HG02970 (cell line): ENCODE data around the gene IQCE.
"Not testable (repeated sequence)": the region's sequence is repeated elsewhere in the genome, so short reads cannot be mapped to it uniquely, and the experiment has no call there.

Source experiments
- ATAC-seq: cut with Tn5 transposase; IDR thresholded peaks from one replicate; pipeline ENCODE4 v1.9.1; 2021; ENCODE audit warnings: mild to moderate bottlenecking, moderate library complexity, moderate number of reproducible peaks; ENCODE audit not compliant: unreplicated experiment, low FRiP score

IQCE gene

DNA sequence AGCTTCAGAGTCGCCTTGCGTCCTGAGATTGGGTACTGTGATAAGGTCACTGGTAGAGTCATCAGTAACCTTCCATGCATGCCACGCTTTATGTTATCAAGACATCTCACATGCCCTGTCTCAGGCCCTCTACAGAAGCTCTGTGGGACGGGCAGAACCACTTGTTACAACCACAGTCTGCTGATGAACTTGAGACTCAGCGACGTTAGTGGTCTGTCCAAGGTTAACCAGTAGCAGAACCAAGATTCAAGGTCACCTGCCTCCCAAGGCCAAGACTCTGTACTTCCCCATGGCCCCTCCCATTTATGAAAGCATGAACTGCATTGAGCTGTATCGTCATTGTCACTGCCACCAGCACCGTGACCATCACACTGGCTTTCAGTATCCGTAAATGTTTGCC is 15.0 kb downstream of the IQCE start:
- ATAC-seq, result no peak

DNA sequence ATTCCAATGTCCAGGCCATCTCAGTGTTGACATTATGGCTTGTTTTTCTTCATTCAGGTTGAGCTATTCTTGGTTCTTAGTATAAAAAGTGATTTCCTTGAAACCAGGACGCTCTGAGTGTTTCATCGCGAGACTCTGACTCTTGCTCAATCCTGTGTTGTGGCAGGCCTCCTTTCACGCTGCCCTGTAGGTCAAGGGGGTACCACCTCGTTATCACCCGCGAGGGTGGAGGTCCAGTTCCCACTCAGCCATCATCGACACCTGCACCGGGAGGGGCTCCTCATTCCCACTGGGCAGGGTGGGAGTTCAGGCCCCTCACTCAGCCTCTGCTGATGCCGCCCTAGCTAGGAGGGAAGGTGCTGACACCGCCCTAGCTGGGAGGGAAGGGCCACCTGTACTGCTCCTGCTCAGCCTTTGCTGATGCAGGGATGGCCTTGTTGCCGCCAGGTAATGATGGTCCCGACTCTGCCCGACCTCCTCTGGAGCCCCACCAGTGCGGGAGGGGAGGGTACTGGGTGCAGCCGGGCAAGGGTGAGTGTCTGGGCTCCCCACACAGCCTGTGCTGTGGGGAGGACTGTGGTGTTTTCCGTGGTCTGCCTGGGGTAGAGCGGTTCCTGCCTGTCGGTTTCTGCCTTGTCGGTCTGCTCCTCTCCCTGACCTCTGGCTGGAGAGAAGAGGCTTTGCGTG is 16.4 kb downstream of the IQCE start:
- no peak for ATAC-seq

DNA sequence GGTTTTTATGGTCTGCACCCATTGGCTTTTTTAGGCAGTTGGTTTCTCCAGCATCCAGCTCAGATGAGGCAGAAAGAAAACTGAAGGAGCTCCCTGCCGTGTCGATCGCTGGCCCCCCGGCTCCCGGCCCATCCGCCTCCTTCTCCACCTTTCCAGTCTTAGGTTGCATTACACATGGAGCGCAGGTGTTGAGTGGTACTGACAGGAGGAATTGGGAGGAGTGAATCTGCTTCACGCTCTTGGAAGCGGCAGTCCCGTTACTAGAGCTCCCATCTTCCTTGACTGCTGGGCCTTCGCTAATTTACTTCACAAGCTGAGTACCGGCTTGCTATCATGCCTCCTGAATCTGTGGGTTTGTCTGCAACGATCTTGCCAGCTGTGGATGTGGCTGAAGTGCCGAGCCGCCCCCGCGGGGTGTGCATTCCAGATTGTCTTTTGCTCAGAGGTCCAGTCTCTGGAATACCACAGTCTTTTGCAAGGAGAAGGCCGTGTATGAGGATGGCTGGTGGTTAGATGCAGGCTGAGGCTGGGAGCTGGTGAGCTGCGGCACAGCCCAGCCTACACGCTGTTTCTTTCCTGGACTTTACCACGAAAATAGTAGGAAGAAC is 17.1 kb downstream of the IQCE start:
- no peak for ATAC-seq

DNA sequence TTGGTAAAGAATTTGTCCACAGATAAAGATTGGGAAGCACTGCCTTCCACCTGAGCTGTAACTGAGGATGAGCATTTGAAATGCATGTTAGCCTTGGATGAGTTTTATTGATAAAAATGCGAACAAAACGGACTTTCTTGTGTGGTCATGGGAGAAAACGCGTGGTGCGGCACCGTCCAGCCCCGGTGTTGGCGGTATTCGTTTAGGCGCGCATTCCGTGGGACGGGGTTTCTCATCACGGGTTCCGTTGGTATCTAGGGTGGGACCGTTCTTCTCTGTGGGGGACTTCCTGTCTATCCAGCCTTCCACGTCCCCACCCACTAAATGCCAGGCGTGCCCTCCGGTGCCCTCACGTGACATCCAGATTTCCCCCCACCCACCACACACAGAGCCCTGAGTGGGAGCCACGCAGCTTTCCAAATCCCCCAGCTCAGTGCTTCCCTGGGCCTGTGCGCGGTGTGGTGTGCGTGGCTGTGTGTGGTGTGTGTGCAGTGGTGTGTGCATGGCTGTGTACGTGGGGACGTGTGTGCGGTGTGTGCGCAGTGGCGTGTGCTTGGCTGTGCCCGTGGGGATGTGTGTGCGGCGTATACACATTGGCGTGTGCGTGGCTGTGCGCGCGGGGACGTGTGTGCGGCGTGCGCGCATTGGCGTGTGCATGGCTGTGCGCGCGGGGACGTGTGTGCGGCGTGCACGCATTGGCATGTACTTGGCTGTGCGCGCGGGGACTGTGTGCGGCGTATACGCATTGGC is 18.1 kb downstream of the IQCE start:
- no peak for ATAC-seq

DNA sequence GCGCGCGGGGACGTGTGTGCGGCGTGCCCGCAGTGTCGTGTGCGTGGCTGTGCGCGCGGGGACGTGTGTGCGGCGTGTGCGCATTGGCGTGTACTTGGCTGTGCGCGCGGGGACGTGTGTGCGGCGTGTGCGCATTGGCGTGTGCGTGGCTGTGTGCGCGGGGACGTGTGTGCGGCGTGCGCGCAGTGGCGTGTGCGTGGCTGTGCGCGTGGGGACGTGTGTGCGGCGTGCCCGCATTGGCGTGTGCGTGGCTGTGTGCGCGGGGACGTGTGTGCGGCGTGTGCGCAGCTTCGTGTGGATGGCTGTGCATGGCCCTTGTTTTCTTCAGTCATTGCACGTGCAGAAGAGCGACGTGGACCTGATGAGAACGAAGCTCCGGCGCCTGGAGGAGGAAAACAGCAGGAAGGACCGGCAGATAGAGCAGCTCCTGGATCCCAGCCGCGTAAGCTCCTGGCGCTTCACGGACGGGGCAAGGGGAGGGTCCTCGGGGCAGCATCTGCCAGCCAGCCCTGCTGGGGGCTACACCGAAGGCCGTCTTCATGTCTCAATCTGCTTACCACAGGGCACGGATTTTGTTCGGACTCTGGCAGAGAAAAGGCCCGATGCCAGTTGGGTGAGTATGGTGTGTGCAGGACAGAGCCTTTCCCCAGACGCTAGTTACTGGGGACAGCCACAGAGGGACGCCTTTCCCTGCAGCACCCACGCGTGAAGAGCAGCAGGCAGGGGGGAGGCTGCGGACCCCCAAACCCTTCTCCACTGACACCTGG is 19.3 kb downstream of the IQCE start:
- ATAC-seq, result no peak

DNA sequence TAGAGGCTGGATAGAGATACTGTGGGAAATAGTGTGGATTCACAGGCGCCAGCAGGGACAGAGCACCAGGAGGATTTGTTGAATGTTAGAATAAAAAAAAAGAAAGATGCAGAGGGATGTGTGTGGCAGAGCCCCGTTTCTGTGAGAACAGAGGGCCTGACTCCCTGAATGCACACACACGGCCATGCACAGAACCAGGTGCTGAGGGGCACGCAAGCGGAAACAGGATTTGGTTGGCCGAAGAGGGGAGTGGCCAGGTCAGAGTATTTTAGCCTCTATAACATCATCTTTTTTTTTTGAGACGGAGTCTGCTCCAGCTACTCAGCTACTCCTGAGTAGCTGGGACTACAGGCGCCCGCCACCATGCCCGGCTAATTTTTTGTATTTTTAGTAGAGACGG is 21.9 kb downstream of the IQCE start:
- no peak for ATAC-seq

DNA sequence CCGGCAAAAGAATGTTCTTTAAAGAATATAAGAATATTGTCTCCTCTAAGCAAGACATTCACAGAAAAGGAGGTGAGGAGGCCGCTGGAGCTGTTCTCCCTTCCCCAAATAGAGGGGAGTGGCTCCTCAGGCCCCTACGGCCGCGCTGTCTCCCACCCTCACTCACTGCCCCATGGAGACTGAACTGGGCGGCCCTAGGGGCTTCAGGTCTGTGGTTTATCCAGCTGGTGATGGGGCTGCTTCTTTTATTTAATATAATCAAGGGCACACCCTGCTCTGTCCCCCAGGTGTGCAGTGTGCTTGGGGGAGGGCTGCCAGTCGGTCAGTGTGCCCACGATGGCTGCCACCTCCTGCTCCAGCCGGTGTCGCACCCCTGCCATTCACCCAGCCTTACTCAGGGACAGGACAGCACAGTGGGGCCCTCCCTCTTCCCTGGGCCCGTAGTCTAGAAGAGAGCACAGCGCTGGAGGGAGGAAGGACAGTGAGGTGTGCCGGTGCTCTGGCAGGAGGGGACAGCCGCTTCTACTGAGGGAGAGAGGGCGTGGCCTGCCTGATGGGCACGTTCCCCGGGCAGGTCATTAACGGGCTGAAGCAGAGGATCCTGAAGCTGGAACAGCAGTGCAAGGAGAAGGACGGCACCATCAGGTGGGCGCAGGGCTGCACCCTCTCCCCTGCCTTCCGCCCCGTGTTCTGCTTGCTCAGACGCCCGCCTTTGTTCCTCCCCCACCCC is 23.4 kb downstream of the IQCE start:
- ATAC-seq, result no peak

DNA sequence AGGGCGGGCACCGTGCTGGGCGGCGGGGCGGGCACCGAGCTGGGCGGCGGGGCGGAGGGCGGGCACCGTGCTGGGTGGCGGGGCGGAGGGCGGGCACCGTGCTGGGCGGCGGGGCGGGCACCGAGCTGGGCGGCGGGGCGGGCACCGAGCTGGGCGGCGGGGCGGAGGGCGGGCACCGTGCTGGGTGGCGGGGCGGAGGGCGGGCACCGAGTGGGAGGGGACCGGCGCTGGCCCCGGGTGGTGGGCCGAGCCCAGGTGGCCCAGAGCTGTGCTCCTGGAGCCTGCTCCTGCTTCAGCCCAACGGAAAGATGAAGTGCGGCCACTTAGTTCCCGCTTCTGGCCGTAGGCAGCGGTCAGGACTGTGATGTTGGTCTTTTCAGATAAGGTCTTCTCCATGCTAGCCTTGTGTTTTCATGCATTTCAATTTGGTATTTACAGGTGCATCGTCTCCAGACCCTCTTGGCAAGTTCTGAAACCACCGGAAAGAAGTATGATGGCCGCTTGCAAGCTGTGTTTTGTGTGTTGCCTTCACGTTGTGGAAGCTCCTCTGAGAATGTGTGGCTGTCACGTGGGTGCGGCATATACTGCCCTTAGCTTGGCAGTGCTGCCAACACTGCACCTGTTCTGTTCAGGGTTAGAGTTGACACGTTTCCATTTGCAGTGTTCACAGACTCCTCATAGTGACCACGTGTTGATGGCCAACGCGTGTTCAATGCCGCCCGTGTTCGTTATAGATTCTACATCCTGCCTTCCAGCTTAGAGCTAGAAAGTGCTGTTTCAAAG is 25.2 kb downstream of the IQCE start:
- no peak for ATAC-seq

DNA sequence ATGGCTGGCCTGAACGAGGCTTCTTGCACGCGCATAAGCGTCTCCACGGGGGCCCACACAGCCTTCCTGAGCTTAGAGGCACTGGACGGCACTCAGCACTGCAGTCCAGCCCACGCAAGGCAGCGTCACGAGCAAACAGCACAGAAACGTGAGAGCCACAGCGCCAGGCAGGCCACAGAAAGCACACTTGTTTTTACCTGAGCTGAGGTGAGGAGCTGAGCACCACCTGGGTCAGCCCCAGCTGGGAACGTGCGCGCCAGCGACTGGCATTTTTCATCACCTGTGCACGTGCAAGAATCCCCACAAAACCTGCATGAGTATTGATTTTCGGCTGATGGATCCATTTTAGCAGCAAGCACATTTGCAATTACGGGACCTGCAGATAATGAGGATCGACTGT is 26.7 kb downstream of the IQCE start:
- no peak for ATAC-seq

DNA sequence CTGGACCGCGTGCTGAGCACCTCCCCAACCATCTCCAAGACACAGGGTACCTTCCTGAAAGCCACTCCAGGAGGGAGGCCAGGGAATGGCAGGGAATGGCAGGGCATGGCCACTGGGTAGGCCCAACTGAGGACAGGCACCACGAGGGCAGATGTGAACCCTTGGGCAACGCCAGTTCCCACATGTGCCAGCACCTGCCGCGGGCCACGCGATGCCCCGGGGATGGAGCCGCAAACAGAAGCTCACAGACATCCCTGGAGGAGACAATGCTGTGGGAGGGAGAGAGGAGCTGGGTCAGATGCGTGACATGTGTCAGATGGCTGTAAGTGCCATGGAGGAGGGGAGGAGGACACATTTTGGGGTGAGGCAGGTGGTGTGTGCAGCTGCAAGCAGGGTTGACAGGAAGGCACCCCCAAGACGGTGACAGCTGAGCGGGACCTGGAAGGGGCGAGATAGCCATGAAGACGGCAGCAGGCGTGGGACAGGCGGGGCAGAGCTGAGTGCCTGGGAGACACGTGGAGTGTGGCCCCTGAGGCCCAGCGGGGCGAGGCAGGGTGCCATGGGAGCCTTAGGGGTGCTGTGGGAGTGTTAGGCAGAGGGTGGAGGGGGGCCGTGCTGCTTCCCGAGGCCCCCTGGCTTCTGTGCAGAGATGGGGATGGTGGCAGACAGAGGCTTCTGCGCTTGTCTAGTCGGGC is 27.7 kb downstream of the IQCE start:
- no peak for ATAC-seq

DNA sequence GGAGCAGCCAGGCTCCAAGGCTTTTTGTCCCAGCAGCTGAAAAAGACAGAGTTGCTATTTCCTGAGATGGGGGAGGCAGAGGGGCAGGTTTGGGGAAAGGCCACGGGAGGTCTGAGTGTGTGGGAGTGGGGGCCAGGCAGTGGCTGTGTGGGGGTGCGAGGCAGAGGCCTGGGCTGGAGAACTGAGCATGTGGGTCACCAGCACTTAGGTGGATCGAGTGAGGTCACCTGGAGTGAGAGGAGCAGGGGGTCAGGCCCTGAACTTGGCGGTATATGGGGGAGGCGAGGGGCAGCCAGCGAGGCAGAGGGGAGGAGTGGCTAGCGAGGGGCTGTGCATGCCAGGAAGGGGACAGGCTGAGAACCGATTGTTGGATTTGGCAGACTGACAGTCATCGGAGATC is 28.4 kb downstream of the IQCE start:
- no peak for ATAC-seq

DNA sequence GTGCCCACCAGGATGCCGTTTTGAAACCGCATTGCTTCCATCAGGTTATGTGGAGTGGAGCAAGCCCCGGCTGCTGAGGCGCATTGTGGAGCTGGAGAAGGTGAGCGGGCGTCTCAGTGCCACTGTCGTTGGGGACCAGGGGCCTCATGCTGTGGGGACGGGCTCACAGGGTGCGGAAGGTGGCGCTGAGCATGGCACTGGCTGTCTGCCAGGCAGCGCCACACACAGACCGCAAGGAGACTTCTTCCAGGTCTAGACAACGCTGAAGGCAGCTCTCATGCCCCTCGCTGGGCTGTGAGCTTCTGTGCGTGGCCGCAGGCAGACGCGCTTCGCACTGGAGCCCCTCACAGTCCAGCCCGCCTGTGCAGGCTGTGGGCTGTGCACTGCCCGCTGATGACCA is 29.0 kb downstream of the IQCE start:
- ATAC-seq, result no peak

DNA sequence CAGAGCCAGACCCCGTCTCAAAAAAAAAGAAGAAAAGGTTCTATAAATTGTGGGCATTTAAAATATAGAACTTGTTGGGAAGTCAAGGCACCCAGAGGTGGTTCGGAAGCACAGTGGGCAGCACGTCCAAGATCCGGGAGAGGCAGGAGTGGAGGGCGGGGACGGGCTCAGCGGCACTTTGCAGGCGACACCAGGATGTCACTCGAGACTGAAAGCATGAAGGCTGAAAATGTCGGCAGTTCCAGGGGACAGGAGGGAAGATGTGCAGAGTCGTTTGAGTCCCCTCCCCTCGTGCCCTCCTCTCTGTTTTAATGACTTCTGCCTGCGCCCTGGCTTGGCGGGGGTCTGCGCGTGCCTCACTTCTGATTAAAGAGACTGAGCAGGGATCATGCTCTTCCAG is 30.6 kb downstream of the IQCE start:
- no peak for ATAC-seq

DNA sequence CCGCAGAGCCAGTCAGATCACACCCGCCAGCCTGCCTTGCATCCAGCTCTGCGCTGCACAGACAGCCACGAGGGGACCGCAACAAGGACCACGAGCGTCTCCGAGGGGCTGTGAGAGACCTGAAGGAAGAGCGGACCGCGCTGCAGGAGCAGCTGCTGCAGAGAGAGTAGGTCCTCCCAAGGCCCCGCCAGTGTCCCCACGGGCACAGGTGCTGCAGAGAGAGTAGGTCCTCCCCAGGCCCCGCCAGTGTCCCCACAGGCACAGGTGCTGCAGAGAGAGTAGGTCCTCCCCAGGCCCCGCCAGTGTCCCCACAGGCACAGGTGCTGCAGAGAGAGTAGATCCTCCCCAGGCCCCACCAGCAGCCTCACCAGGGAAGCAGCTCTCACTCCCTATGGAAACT is 31.2 kb downstream of the IQCE start:
- ATAC-seq, result not testable (repeated sequence)

DNA sequence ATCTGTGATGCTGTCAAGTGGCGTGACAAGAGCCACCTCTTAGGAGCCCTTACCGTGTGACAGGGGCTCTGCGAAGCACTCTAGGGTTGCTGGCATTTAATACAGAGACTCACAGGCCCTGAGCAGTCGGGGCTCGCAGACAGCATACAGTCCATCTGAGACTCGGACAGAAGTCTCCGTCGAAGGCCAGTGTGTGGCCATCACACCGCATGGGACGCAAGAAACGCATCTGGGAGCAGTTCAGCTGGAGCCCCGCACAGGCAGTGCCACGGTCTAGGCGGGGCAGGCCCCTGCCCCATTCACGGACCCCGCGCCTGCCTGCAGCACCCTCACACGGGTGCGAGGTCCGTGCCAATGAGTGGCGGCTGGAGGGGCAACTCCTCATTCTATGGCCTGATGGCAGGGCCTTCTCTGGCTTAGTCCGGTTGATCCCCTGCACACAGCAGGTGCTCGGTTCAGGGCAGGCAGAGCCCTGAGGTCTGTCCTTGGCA is 33.6 kb downstream of the IQCE start:
- ATAC-seq, result no peak

DNA sequence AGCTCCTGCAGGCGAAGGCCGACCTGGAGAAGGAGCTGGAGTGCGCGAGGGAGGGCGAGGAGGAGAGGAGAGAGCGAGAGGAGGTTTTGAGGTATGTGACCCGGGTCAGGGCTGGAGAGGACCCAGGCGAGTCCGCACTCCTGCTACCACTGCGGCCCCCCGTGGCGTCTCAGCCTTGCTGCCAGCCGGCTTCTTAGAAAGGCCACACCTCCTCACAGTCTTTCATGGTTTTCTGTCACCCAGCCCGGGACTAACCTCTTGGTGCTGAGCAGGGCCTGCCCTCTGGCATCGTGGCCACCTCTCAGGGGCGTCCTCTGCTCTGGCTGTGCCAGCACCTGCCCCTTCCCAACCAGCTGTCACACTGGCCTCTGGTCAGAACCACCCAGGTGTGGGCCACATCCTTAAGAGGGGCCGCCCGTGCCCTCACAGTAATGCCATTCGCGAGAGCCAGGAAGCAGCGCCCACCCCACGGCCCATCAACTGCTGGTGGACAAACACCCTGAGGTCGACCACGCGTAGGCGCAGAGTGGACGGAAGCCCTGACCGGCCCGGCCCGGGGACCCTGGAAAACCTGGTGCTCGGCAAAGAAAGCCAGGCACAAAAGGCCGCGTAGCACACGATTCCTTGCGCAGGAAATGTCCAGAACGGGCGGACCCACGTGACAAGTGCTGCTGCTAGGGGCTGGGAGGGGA is 34.4 kb downstream of the IQCE start:
- no peak for ATAC-seq

DNA sequence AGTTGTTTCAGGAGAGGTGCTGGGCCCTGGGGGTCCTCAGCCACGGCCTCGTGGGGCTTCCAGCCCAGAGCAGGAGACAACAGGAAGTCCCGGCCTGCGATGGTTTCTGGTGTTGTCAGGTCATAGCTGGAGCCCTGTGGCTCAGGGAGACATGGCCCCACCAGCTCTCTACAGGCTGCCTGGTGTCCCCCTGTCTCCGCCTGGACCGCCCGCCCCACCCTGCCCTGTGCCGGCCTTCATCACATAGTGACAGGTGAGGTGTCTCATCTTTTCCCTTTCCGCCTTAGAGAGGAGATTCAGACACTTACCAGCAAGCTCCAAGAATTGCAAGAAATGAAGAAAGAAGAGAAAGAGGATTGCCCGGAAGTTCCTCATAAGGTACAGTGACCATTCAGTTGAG is 35.8 kb downstream of the IQCE start:
- ATAC-seq, result no peak

DNA sequence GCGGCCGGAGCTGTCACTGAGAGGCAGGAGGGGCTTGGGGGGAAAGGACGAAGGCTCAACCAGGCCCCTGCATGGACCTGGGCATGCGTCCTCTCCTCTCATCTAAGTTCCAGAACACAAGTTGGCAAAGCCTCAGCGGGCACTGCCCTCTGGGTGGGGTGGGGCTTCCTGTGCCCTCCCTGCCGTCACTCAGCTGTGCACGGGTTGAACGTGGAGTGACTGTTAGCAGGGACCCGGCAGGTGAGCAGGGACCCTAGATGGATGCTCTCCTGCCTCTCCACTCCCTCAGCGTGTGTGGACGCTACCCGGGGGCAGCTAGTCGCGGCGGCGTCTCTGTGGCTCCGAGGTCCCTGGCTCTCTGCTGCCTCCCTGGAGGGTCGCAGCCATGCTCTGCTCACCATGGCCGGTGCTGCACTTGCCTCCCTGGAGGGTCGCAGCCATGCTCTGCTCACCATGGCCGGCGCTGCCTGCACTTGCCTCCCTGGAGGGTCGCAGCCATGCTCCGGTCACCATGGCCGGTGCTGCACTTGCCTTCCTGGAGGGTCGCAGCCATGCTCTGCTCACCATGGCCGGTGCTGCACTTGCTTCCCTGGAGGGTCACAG is 36.6 kb downstream of the IQCE start:
- ATAC-seq, result no peak
